OCI-LY3 (cell line): ENCODE data around the gene BAMBI.
"Not testable (repeated sequence)": the region's sequence is repeated elsewhere in the genome, so short reads cannot be mapped to it uniquely, and the experiment has no call there.

Experiments
- H2AFZ ChIP-seq: fragments of 200-600, 300-600 bp; shearing (Covaris generic); 2 replicates; pipeline ENCODE4 v1.6.0; 2014; ENCODE audit warnings: antibody characterized with exemption, low read depth, low read length
- H3K27ac ChIP-seq: fragments of 200-600, 300-600 bp; sonication (generic); 2 replicates; pipeline ENCODE4 v1.5.1; 2014; ENCODE audit warnings: mild to moderate bottlenecking, low read length, moderate library complexity, mixed read lengths
- H3K27me3 ChIP-seq: fragments of 200-600, 300-600 bp; sonication (generic); 2 replicates; pipeline ENCODE4 v1.6.1; 2014; ENCODE audit warnings: low read depth, low read length, mixed read lengths
- H3K36me3 ChIP-seq: fragments of 200-600, 300-600 bp; sonication (generic); replicated peaks from 2 replicates; pipeline ENCODE3; 2014; ENCODE audit warnings: low read depth, low read length, mixed read lengths
- H3K4me1 ChIP-seq: fragments of 300-600, 200-600 bp; sonication (generic); 2 replicates; pipeline ENCODE4 v1.6.1; 2014; ENCODE audit warnings: low read length, mixed read lengths
- H3K4me2 ChIP-seq: fragments of 200-600, 300-600 bp; sonication (generic); 2 replicates; pipeline ENCODE4 v1.6.1; 2014; ENCODE audit warnings: low read length, mixed read lengths
- H3K4me3 ChIP-seq: fragments of 300-600, 200-600 bp; sonication (generic); 2 replicates; pipeline ENCODE4 v1.5.1; 2014; ENCODE audit warnings: antibody characterized with exemption, mild to moderate bottlenecking, low read length, moderate library complexity
- H3K79me2 ChIP-seq: fragments of 300-600, 200-600 bp; shearing (Covaris generic); 2 replicates; pipeline ENCODE4 v1.6.1; 2014; ENCODE audit warnings: mild to moderate bottlenecking, low read length, mixed read lengths
- H3K9ac ChIP-seq: fragments of 300-600, 200-600 bp; shearing (Covaris generic); 2 replicates; pipeline ENCODE4 v1.6.0; 2014; ENCODE audit warnings: mild to moderate bottlenecking, low read length, moderate library complexity
- H3K9me3 ChIP-seq: fragments of 200-600, 300-600 bp; shearing (Covaris generic); 2 replicates; pipeline ENCODE4 v1.6.1; 2014; ENCODE audit warnings: low read length, mixed read lengths; ENCODE audit not compliant: insufficient read depth
- H4K20me1 ChIP-seq: fragments of 200-600, 300-600 bp; sonication (generic); 2 replicates; pipeline ENCODE4 v1.6.1; 2016; ENCODE audit warnings: low read length, mixed read lengths; ENCODE audit not compliant: insufficient read depth
- EZH2phosphoT487 ChIP-seq: fragments of 200-600 bp; shearing (Covaris generic); IDR thresholded peaks from 2 replicates; pipeline ENCODE4 v1.6.1; 2018; ENCODE audit warnings: antibody characterized with exemption, mixed run types, low read depth
- TF ChIP-seq, protein P1 (sequence below): fragments of 200-600, 300-600 bp; sonication (generic); IDR thresholded peaks from 2 replicates; pipeline ENCODE4 v1.5.1; 2014; ENCODE audit warnings: antibody characterized with exemption, low read length, low read depth

Gene BAMBI

GRCh38 chr10:28644647-28645046, 32.7 kb upstream of the BAMBI start:
- Histone ChIP-seq H3K9me3 (no peaks in the 10 kb centered on the region), H3K27ac (no peak overlapping the region), H3K36me3 (no peaks in the 10 kb centered on the region), H3K4me2 (no peak overlapping the region), H3K27me3 (no peaks in the 10 kb centered on the region), H3K4me1 (no peaks in the 10 kb centered on the region), H3K9ac (no peak overlapping the region), H3K79me2 (no peaks in the 10 kb centered on the region), H4K20me1 (no peaks in the 10 kb centered on the region), H2AFZ (no peak overlapping the region), H3K4me3 (no peak overlapping the region)
- TF ChIP-seq EZH2phosphoT487: no peak
- TF ChIP-seq, protein P1, sequence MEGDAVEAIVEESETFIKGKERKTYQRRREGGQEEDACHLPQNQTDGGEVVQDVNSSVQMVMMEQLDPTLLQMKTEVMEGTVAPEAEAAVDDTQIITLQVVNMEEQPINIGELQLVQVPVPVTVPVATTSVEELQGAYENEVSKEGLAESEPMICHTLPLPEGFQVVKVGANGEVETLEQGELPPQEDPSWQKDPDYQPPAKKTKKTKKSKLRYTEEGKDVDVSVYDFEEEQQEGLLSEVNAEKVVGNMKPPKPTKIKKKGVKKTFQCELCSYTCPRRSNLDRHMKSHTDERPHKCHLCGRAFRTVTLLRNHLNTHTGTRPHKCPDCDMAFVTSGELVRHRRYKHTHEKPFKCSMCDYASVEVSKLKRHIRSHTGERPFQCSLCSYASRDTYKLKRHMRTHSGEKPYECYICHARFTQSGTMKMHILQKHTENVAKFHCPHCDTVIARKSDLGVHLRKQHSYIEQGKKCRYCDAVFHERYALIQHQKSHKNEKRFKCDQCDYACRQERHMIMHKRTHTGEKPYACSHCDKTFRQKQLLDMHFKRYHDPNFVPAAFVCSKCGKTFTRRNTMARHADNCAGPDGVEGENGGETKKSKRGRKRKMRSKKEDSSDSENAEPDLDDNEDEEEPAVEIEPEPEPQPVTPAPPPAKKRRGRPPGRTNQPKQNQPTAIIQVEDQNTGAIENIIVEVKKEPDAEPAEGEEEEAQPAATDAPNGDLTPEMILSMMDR: no peak

- H3K9me3 ChIP-seq: no peaks in the 10 kb centered on the region
- TF ChIP-seq EZH2phosphoT487: no peak
- TF ChIP-seq, protein P1: no peak
Observed at GRCh38 chr10:28652106-28652505, 25.2 kb upstream of the BAMBI start.

DNA sequence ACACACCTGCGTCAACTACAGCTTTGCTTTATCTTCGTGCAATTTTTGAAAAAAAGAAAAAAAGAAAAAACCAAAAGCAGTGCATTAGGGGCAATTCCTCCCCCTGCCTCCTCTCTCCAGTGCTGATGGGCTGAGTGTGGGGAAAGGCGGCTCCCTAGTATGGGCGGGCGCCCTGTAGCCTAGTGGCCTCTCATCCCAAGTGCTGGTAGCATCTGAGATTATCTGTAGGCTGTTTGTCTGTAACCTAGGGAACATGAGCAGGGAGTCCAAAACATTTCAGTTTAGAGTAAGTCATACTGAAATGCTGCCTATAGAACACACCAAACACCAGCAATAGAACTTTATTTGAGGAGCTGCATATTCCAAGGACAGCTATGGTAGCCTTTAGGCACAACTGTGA, 24.6 kb upstream of the BAMBI start:
- H3K9me3 ChIP-seq: no peaks in the 10 kb centered on the region
- H3K4me3 ChIP-seq: no peak overlapping the region
- no peak overlapping the region for H3K4me2 ChIP-seq
- H2AFZ ChIP-seq: no peak overlapping the region
- no peak overlapping the region for H3K9ac ChIP-seq
- no peak overlapping the region for H3K27ac ChIP-seq
- H3K36me3 ChIP-seq: no peaks in the 10 kb centered on the region
- no peaks in the 10 kb centered on the region for H3K79me2 ChIP-seq
- H3K4me1 ChIP-seq: no peaks in the 10 kb centered on the region
- TF ChIP-seq, protein P1: no peak
- no peak for TF ChIP-seq EZH2phosphoT487
- H3K27me3 ChIP-seq: no peaks in the 10 kb centered on the region
- no peaks in the 10 kb centered on the region for H4K20me1 ChIP-seq

More at GRCh38 chr10:28652106-28652505, 25.2 kb upstream of the BAMBI start:
- no peak overlapping the region for H3K4me3 ChIP-seq
- no peaks in the 10 kb centered on the region for H3K4me1 ChIP-seq
- no peaks in the 10 kb centered on the region for H3K36me3 ChIP-seq
- no peak overlapping the region for H2AFZ ChIP-seq
- no peak overlapping the region for H3K27ac ChIP-seq
- H3K27me3 ChIP-seq: no peaks in the 10 kb centered on the region
- H3K4me2 ChIP-seq: no peak overlapping the region
- H3K9ac ChIP-seq: no peak overlapping the region
- no peaks in the 10 kb centered on the region for H4K20me1 ChIP-seq
- no peaks in the 10 kb centered on the region for H3K79me2 ChIP-seq

DNA sequence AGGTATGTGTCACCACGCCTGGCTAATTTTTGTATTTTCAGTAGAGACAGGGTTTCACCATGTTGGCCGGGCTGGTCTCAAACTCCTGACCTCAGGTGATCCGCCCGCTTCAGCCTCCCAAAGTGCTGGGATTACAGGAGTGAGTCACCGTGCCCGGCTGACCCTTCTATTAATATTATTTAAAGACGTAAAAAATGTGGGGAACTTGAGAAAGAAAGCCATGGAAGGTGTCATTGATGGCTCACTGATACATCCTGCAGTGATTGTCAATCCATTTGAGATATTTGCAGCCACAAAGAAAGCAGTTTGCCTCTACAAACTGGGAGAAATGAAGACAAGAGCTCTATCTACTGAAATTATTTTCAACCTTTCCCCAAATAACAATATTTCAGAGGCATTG, 18.5 kb upstream of the BAMBI start:
- H3K4me3 ChIP-seq, H2AFZ ChIP-seq, H4K20me1 ChIP-seq, H3K9ac ChIP-seq, H3K27me3 ChIP-seq, H3K79me2 ChIP-seq, H3K4me1 ChIP-seq, H3K4me2 ChIP-seq, H3K36me3 ChIP-seq, H3K27ac ChIP-seq, H3K9me3 ChIP-seq: not testable (repeated sequence)

DNA sequence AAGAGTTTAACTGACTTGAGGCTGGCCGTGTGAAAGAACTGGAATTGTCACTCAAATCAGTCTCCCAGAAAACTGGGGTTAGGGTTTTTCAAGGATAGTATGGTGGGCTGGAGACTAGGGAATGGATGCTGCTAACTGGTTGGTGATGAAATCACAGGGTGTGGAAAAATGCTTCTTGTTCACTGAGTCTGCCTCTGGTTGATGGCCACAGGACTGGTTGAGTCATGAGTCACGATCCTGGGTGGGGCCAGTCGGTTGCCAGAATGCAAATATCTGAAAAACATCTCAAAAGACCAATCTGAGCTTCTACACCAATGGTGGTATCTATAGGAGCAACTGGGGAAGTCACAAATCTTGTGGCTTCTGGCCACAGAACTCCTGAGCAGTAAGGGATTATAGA, 16.3 kb upstream of the BAMBI start:
- no peaks in the 10 kb centered on the region for H3K79me2 ChIP-seq

More for the DNA sequence above, 16.3 kb upstream of the BAMBI start:
- Histone ChIP-seq H3K4me3 (no peak overlapping the region), H4K20me1 (no peaks in the 10 kb centered on the region), H3K4me2 (no peak overlapping the region), H3K27me3 (no peaks in the 10 kb centered on the region), H3K27ac (no peak overlapping the region), H3K4me1 (no peaks in the 10 kb centered on the region), H3K9me3 (no peaks in the 10 kb centered on the region), H3K9ac (no peak overlapping the region), H2AFZ (no peak overlapping the region), H3K36me3 (no peaks in the 10 kb centered on the region)
- TF ChIP-seq, protein P1: no peak
- no peak for TF ChIP-seq EZH2phosphoT487
